ENCODE measurements around the gene ADPRM. TPM values are rescaled to one million over a fixed set of nuclear protein-coding genes. Genes with fewer than 3 reads are reported as not detected.

The ADPRM gene
- total and polyA plus RNA-seq, 2 experiments from 2014 or later: 7.7 to 17.8 TPM

DNA sequence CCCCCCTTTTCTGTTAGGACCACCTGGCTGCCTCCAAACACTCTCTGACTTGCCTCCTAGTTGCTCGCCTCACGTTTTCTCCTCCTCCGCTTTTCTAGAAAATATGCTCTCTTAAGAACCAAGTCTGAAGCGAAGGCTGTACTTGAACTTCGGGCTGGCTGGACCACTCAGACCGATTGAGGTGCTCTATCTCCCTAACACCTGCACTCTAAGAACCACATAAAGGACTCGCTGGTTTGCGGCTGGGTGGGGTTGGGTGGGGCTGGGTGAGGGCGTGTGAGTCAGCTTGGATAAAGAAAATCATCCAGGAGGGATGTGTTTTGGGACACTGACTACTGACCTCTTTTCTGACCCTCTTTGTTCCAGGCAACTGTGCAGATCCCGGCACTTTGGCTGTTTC, 55.3 kb downstream of the ADPRM start:
- H3K27ac ChIP-seq: no peak overlapping the region
- H3K9me3 ChIP-seq (ENCODE audit: low read depth): no peaks in the 10 kb centered on the region
- no peaks in the 10 kb centered on the region for H3K79me2 ChIP-seq
- no peaks in the 10 kb centered on the region for H3K27me3 ChIP-seq
- H3K4me1 ChIP-seq (ENCODE audit: insufficient read depth): peaks cover 36% of the 10 kb centered on the region
- H3K36me3 ChIP-seq (replicated peaks; ENCODE audit: insufficient read depth, low read depth): no peaks in the 10 kb centered on the region
- no peak overlapping the region for H2AFZ ChIP-seq
- H4K20me1 ChIP-seq (ENCODE audit: insufficient read depth, poor library complexity, severe bottlenecking): no peaks in the 10 kb centered on the region
- no peaks in the 10 kb centered on the region for H3K9me2 ChIP-seq (replicated peaks; ENCODE audit: insufficient read depth)
- H3K4me3 ChIP-seq: no peak overlapping the region
- DNase-seq (ENCODE audit: low spot score): no peak
- WGBS (ENCODE audit: low lambda C conversion rate, missing lambda C conversion rate): 92% methylated on average over 10 of the region's 10 CpGs
- TF ChIP-seq, protein P1, sequence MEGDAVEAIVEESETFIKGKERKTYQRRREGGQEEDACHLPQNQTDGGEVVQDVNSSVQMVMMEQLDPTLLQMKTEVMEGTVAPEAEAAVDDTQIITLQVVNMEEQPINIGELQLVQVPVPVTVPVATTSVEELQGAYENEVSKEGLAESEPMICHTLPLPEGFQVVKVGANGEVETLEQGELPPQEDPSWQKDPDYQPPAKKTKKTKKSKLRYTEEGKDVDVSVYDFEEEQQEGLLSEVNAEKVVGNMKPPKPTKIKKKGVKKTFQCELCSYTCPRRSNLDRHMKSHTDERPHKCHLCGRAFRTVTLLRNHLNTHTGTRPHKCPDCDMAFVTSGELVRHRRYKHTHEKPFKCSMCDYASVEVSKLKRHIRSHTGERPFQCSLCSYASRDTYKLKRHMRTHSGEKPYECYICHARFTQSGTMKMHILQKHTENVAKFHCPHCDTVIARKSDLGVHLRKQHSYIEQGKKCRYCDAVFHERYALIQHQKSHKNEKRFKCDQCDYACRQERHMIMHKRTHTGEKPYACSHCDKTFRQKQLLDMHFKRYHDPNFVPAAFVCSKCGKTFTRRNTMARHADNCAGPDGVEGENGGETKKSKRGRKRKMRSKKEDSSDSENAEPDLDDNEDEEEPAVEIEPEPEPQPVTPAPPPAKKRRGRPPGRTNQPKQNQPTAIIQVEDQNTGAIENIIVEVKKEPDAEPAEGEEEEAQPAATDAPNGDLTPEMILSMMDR (IDR thresholded peaks at IDR 0.05; ENCODE audit: poor library complexity): no peak
- TF ChIP-seq EZH2 (IDR thresholded peaks at IDR 0.05; ENCODE audit: borderline replicate concordance) (no peak), EZH2phosphoT487 (IDR thresholded peaks at IDR 0.05; ENCODE audit: low read depth, severe bottlenecking, unreplicated experiment) (no peak)
- no peak overlapping the region for H3K4me2 ChIP-seq

DNA sequence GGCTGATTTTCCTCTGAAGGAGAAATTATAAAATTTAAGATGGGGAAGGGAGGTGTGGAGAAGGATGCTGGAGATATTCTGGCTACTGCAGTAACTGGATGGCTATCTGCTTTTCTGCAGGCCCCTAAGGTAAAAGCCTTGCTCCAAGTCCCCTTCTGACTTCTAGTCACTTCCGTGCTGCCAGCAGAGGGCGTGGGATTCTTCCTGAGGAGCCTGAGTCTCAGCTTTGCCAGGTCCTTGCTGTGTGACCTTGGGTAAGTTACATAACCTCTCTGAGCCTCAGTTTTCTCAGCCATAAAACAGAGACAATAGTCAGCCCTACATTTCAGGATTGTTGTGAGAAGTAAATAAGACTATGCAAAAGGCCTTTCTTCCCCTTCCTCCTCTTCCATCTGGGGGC, 56.7 kb downstream of the ADPRM start:
- Histone ChIP-seq H3K4me3 (no peak overlapping the region), H3K36me3 (replicated peaks; ENCODE audit: insufficient read depth, low read depth) (no peaks in the 10 kb centered on the region), H3K9me2 (replicated peaks; ENCODE audit: insufficient read depth) (no peaks in the 10 kb centered on the region), H4K20me1 (ENCODE audit: insufficient read depth, poor library complexity, severe bottlenecking) (no peaks in the 10 kb centered on the region), H3K27ac (peak overlapping the region; percentile 94), H3K27me3 (no peaks in the 10 kb centered on the region), H3K9me3 (ENCODE audit: low read depth) (no peaks in the 10 kb centered on the region), H3K4me1 (ENCODE audit: insufficient read depth) (peaks cover 38% of the 10 kb centered on the region), H2AFZ (no peak overlapping the region), H3K79me2 (no peaks in the 10 kb centered on the region), H3K4me2 (no peak overlapping the region)
- WGBS (ENCODE audit: low lambda C conversion rate, missing lambda C conversion rate): 15% methylated on average over 2 of the region's 2 CpGs
- TF ChIP-seq EZH2phosphoT487 (IDR thresholded peaks at IDR 0.05; ENCODE audit: low read depth, severe bottlenecking, unreplicated experiment): no peak
- TF ChIP-seq EZH2 (IDR thresholded peaks at IDR 0.05; ENCODE audit: borderline replicate concordance): no peak
- TF ChIP-seq, protein P1 (IDR thresholded peaks at IDR 0.05; ENCODE audit: poor library complexity): peak; percentile 41
- peak; percentile 44 for DNase-seq (ENCODE audit: low spot score)

DNA sequence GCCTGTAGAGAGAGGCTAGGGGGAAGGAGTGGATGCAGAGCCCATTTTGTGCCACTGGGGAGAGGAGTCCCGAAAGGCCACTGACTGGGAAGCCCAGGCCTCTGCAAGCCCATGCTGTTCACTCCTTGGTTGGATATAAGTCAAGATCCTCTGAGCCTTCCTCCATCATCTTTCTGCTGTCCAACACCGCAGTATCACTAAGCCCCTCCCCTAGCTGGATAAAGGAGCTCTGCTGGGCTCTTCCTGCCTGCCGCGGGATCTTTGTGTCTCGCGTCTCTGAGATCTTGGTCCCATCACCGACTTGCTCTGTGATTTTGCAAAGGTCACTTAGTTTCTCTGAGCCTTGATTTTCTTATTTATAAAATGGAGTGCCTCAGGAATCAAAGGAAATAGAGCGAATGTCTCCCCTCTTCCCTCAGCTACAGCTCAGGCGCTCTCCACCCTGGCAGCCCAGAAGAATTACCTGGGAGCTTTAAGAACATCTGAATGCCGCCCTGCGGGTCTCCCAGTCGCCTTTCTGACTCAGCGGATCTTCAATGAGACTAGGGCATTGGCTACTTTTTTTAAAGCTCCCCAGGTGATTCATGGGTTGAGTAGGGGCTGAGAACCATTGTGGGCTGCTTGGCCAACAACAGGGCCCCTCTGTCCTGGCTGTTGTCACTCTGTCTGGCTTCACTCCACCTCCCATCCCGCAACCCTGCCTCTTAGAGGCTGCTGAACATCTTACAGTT, 57.6 kb downstream of the ADPRM start:
- DNase-seq (ENCODE audit: low spot score): peak; percentile 54
- Histone ChIP-seq H4K20me1 (ENCODE audit: insufficient read depth, poor library complexity, severe bottlenecking) (no peaks in the 10 kb centered on the region), H3K9me2 (replicated peaks; ENCODE audit: insufficient read depth) (no peaks in the 10 kb centered on the region), H3K27me3 (no peaks in the 10 kb centered on the region), H3K4me3 (no peak overlapping the region), H2AFZ (peak overlapping the region; percentile 84), H3K36me3 (replicated peaks; ENCODE audit: insufficient read depth, low read depth) (no peaks in the 10 kb centered on the region), H3K79me2 (no peaks in the 10 kb centered on the region), H3K4me1 (ENCODE audit: insufficient read depth) (peaks cover 38% of the 10 kb centered on the region), H3K27ac (peak overlapping the region; percentile 94), H3K4me2 (peak overlapping the region; percentile 68), H3K9me3 (ENCODE audit: low read depth) (no peaks in the 10 kb centered on the region)
- no peak for TF ChIP-seq EZH2 (IDR thresholded peaks at IDR 0.05; ENCODE audit: borderline replicate concordance)
- TF ChIP-seq EZH2phosphoT487 (IDR thresholded peaks at IDR 0.05; ENCODE audit: low read depth, severe bottlenecking, unreplicated experiment): no peak
- TF ChIP-seq, protein P1 (IDR thresholded peaks at IDR 0.05; ENCODE audit: poor library complexity): no peak
- WGBS (ENCODE audit: low lambda C conversion rate, missing lambda C conversion rate): 14% methylated on average over 14 of the region's 14 CpGs
